Activated T-cell treated with anti-CD3 and anti-CD28 coated beads, Interleukin-2, amount 50 U/mL, for 72 hours (primary cell): ENCODE data around the gene POLR2J. TPM values are rescaled to one million over a fixed set of nuclear protein-coding genes. Genes with fewer than 3 reads are reported as not detected.
A peak's percentile ranks its signal among the peaks of the same experiment; 100 is the strongest.
"Not testable (repeated sequence)": the region's sequence is repeated elsewhere in the genome, so short reads cannot be mapped to it uniquely, and the experiment has no call there.

ENCODE experiments used
- ATAC-seq, 2 donors: fragments of 150-1000 bp; cut with Tn5 transposase; replicated peaks in 1 of 2; 2 replicates each; pipeline ENCODE4 v1.10.0; 2021; ENCODE audit warnings: moderate library complexity in 2 of 2, mild to moderate bottlenecking in 1 of 2
- DNase-seq, 2 donors: peaks; one replicate each; pipeline ENCODE4 v3.0.0; 2021 to 2022; ENCODE audit warnings: mixed read lengths in 1 of 2
- H3K27ac Mint-ChIP-seq: one replicate; pipeline ENCODE4 v1.8.0; 2022; ENCODE audit warnings: mild to moderate bottlenecking, moderate library complexity, mixed read lengths
- H3K27me3 Mint-ChIP-seq: one replicate; pipeline ENCODE4 v1.8.0; 2022; ENCODE audit warnings: low read depth, mixed read lengths
- H3K36me3 Mint-ChIP-seq, 2 donors: one replicate each; pipeline ENCODE4 v1.8.0; 2022; ENCODE audit warnings: mixed read lengths in 2 of 2, mild to moderate bottlenecking in 1 of 2; ENCODE audit not compliant: insufficient read depth in 2 of 2
- H3K4me1 Mint-ChIP-seq: one replicate; pipeline ENCODE4 v1.8.0; 2022; ENCODE audit warnings: low read depth, mixed read lengths
- H3K4me3 Mint-ChIP-seq, 2 donors: one replicate each; pipeline ENCODE4 v1.8.0; 2022; ENCODE audit warnings: mild to moderate bottlenecking in 2 of 2, mixed read lengths in 2 of 2, moderate library complexity in 2 of 2
- H3K9me3 Mint-ChIP-seq, 2 donors: one replicate each; pipeline ENCODE4 v1.8.0; 2022; ENCODE audit warnings: mixed read lengths in 2 of 2
- total RNA-seq, 2 donors: library from RNA; stranded (reverse); gene quantifications; one replicate each; pipeline ENCODE4 v1.2.3, GENCODE V29; 2022

The POLR2J gene
- total RNA-seq, 2 donors from 2014 or later = 40.5 to 53.5 TPM

- not testable (repeated sequence) for H3K9me3 Mint-ChIP-seq, H3K36me3 Mint-ChIP-seq, H3K4me3 Mint-ChIP-seq, H3K27ac Mint-ChIP-seq, H3K4me1 Mint-ChIP-seq, DNase-seq, H3K27me3 Mint-ChIP-seq, ATAC-seq
Observed at GRCh38 chr7:102510575-102510974, 31.9 kb upstream of the POLR2J start.

GRCh38 chr7:102507410-102508088 lies 28.8 kb upstream of the POLR2J start:
- DNase-seq = peak in 1 of 2 donors; percentile 0
- not testable (repeated sequence) for H3K27me3 Mint-ChIP-seq, H3K4me1 Mint-ChIP-seq, H3K4me3 Mint-ChIP-seq, H3K36me3 Mint-ChIP-seq, H3K27ac Mint-ChIP-seq, H3K9me3 Mint-ChIP-seq, ATAC-seq

- not testable (repeated sequence) for H3K4me3 Mint-ChIP-seq, H3K9me3 Mint-ChIP-seq, H3K27me3 Mint-ChIP-seq, H3K27ac Mint-ChIP-seq, H3K36me3 Mint-ChIP-seq, H3K4me1 Mint-ChIP-seq
- ATAC-seq (peak in 1 of 2 donors; percentile 15), DNase-seq (peak in 1 of 2 donors; percentile 2)
Observed at GRCh38 chr7:102505298-102506185, 26.8 kb upstream of the POLR2J start.

- H3K4me1 Mint-ChIP-seq = not testable (repeated sequence)
Observed at GRCh38 chr7:102503141-102503540, 24.4 kb upstream of the POLR2J start.

GRCh38 chr7:102498321-102498720 lies 19.6 kb upstream of the POLR2J start:
- H3K27me3 Mint-ChIP-seq, H3K36me3 Mint-ChIP-seq, ATAC-seq, H3K4me3 Mint-ChIP-seq, H3K27ac Mint-ChIP-seq, DNase-seq, H3K9me3 Mint-ChIP-seq, H3K4me1 Mint-ChIP-seq: not testable (repeated sequence)

More at GRCh38 chr7:102503141-102503540, 24.4 kb upstream of the POLR2J start:
- not testable (repeated sequence) for ATAC-seq, H3K4me3 Mint-ChIP-seq, H3K36me3 Mint-ChIP-seq, DNase-seq, H3K27me3 Mint-ChIP-seq, H3K27ac Mint-ChIP-seq, H3K9me3 Mint-ChIP-seq

- H3K27ac Mint-ChIP-seq, H3K4me3 Mint-ChIP-seq, H3K36me3 Mint-ChIP-seq, ATAC-seq, DNase-seq, H3K9me3 Mint-ChIP-seq, H3K4me1 Mint-ChIP-seq, H3K27me3 Mint-ChIP-seq: not testable (repeated sequence)
Observed at GRCh38 chr7:102497308-102497707, 18.6 kb upstream of the POLR2J start.

GRCh38 chr7:102496861-102497260 lies 18.1 kb upstream of the POLR2J start:
- not testable (repeated sequence) for H3K36me3 Mint-ChIP-seq, H3K9me3 Mint-ChIP-seq, H3K4me3 Mint-ChIP-seq, DNase-seq, H3K27ac Mint-ChIP-seq, ATAC-seq, H3K4me1 Mint-ChIP-seq, H3K27me3 Mint-ChIP-seq

- H3K4me1 Mint-ChIP-seq, H3K4me3 Mint-ChIP-seq, H3K36me3 Mint-ChIP-seq, DNase-seq, H3K27ac Mint-ChIP-seq, H3K9me3 Mint-ChIP-seq, H3K27me3 Mint-ChIP-seq: not testable (repeated sequence)
- ATAC-seq = peak; percentile 75 to 83
Observed at GRCh38 chr7:102494473-102495149, 15.9 kb upstream of the POLR2J start.

- not testable (repeated sequence) for H3K9me3 Mint-ChIP-seq, H3K36me3 Mint-ChIP-seq, H3K27me3 Mint-ChIP-seq, H3K4me3 Mint-ChIP-seq, H3K4me1 Mint-ChIP-seq, H3K27ac Mint-ChIP-seq
- ATAC-seq (peak in 1 of 2 donors; percentile 14), DNase-seq (peak in 1 of 2 donors; percentile 29)
Observed at GRCh38 chr7:102494026-102494425, 15.3 kb upstream of the POLR2J start.

- DNase-seq, H3K27me3 Mint-ChIP-seq, H3K4me3 Mint-ChIP-seq, H3K9me3 Mint-ChIP-seq, H3K36me3 Mint-ChIP-seq, H3K27ac Mint-ChIP-seq, H3K4me1 Mint-ChIP-seq: not testable (repeated sequence)
- ATAC-seq = peak; percentile 45 to 60
Observed at GRCh38 chr7:102493220-102493935, 14.7 kb upstream of the POLR2J start.

- not testable (repeated sequence) for H3K27me3 Mint-ChIP-seq, H3K9me3 Mint-ChIP-seq, H3K27ac Mint-ChIP-seq, H3K4me3 Mint-ChIP-seq, H3K36me3 Mint-ChIP-seq, H3K4me1 Mint-ChIP-seq
- ATAC-seq = peak; percentile 66 to 74
- DNase-seq = peak; percentile 61 to 65
Observed at GRCh38 chr7:102490529-102491075, 11.9 kb upstream of the POLR2J start.

GRCh38 chr7:102484317-102484716 lies 5.6 kb upstream of the POLR2J start:
- not testable (repeated sequence) for H3K9me3 Mint-ChIP-seq, H3K4me3 Mint-ChIP-seq, ATAC-seq, H3K36me3 Mint-ChIP-seq, H3K4me1 Mint-ChIP-seq, H3K27ac Mint-ChIP-seq, DNase-seq, H3K27me3 Mint-ChIP-seq
